Stimulated activated CD8-positive, alpha-beta memory T cell treated with anti-CD3 and anti-CD28 coated beads, Interleukin-2, amount 100 ng/mL, for 48 hours (primary cell): ENCODE results near the gene KARS1.

Experiments used
- DNase-seq, 2 donors: peaks; one replicate each; pipeline ENCODE4 v3.0.0-alpha.2; 2020; ENCODE audit warnings: low read depth in 2 of 2

Gene KARS1

DNA sequence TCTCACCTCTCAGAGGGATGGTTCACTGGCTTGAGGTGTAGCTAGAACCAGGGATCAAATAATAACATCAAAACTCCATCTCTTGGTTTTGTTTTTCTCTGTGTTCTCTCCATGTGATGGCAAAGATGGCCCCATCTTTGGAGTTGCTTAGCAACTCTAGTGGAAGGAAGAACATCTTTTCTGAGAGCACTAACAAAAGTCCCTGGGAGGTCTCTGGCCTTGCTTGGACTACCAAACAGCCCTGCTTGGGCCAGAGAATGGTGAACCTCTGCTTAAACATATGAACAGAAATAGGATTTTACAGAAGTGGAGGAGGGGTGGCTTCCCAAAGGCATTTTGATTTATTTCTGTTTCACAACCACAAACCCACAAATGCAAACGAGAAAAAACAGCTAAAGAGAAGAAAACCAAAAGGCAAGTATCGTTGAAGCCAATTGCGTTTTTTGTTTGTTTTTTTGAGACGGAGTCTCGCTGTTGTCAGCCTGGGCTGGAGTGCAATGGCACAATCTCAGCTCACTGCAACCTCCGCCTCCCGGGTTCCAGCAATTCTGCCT, 68.1 kb downstream of the KARS1 start:
- DNase-seq = no peak

DNA sequence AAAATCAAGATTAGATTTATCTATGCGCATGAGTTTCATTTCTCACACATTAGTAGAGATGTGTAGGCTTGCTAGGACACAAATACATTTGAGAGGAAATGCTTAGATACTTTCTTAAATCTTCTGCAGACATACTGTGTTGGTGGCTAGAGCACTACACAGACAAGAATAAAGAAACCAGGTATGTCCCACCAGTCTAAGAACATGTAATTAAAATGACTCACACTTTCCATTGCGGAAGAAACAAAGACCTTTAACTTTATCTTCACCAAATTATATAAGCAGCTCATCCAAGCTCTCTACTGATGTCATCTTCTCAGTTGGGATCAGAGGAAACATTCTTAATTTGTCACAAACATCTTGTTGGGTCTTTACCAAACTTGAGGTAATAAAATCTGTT, 68.7 kb downstream of the KARS1 start:
- no peak for DNase-seq

DNA sequence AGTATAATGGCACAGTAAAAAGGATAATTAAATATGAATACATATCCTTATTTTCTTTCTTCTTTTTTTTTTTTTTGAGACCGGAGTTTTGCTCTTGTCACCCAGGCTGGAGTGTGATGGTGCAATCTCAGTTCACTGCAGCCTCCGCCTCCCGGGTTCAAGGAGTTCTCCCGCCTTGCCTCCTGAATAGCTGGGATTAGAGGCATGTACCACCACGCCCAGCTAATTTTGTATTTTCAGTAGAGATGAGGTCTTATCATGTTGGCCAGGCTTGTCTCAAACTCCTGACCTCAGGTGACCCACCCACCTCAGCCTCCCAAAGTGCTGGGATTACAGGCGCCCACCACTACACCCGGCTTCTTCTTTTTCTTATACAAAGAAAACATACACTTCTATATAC, 69.3 kb downstream of the KARS1 start:
- DNase-seq = no peak
